Measurements from ENCODE around the gene PRKAR1A.

DNA sequence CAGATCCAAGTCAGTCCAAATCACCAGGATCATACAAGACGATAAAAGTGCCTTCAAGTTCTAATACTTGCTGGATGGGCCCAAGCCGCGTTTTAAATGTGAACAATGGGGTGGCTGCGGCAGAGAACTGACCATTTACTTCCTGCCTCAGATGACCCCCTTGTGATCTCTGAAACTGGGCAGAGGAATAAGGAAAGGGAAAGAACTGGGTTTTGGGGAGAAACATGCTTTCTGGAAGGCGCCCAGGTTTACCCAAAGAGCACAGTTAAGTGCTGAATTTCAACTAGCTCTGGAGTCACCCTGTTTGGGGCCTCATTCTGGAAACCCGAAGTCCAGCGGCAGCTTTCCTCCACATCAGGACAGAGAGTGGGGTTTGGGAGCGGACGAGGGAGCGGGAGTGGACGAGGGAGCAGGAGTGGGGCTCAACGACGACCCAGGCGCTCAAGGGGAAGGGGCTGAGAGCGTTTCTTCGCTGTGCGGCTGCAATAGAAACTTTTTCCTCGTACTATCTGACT lies 87.4 kb downstream of the PRKAR1A start:
- TF ChIP-seq SIN3A (IDR thresholded peaks at IDR 0.05; ENCODE audit: borderline replicate concordance, insufficient read depth, low read depth, low read length) (no peak), POLR2AphosphoS5 (IDR thresholded peaks at IDR 0.05; ENCODE audit: low read depth, low read length) (no peak), TCF7L2 (IDR thresholded peaks at IDR 0.05; ENCODE audit: low read depth, low read length) (no peak)
- TF ChIP-seq, protein P1, sequence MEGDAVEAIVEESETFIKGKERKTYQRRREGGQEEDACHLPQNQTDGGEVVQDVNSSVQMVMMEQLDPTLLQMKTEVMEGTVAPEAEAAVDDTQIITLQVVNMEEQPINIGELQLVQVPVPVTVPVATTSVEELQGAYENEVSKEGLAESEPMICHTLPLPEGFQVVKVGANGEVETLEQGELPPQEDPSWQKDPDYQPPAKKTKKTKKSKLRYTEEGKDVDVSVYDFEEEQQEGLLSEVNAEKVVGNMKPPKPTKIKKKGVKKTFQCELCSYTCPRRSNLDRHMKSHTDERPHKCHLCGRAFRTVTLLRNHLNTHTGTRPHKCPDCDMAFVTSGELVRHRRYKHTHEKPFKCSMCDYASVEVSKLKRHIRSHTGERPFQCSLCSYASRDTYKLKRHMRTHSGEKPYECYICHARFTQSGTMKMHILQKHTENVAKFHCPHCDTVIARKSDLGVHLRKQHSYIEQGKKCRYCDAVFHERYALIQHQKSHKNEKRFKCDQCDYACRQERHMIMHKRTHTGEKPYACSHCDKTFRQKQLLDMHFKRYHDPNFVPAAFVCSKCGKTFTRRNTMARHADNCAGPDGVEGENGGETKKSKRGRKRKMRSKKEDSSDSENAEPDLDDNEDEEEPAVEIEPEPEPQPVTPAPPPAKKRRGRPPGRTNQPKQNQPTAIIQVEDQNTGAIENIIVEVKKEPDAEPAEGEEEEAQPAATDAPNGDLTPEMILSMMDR (IDR thresholded peaks at IDR 0.05), result no peak
- TF ChIP-seq, protein P2, sequence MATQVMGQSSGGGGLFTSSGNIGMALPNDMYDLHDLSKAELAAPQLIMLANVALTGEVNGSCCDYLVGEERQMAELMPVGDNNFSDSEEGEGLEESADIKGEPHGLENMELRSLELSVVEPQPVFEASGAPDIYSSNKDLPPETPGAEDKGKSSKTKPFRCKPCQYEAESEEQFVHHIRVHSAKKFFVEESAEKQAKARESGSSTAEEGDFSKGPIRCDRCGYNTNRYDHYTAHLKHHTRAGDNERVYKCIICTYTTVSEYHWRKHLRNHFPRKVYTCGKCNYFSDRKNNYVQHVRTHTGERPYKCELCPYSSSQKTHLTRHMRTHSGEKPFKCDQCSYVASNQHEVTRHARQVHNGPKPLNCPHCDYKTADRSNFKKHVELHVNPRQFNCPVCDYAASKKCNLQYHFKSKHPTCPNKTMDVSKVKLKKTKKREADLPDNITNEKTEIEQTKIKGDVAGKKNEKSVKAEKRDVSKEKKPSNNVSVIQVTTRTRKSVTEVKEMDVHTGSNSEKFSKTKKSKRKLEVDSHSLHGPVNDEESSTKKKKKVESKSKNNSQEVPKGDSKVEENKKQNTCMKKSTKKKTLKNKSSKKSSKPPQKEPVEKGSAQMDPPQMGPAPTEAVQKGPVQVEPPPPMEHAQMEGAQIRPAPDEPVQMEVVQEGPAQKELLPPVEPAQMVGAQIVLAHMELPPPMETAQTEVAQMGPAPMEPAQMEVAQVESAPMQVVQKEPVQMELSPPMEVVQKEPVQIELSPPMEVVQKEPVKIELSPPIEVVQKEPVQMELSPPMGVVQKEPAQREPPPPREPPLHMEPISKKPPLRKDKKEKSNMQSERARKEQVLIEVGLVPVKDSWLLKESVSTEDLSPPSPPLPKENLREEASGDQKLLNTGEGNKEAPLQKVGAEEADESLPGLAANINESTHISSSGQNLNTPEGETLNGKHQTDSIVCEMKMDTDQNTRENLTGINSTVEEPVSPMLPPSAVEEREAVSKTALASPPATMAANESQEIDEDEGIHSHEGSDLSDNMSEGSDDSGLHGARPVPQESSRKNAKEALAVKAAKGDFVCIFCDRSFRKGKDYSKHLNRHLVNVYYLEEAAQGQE (IDR thresholded peaks at IDR 0.05; ENCODE audit: insufficient read depth in 1 of 2, low read depth in 2 of 2, low read length in 1 of 2), result no peak
